ENCODE data around the gene PLA2G2D. TPM values are rescaled to one million over a fixed set of nuclear protein-coding genes. Genes with fewer than 3 reads are reported as not detected.

PLA2G2D gene
- total and polyA plus RNA-seq, 2 experiments from 2014 or later: not detected

DNA sequence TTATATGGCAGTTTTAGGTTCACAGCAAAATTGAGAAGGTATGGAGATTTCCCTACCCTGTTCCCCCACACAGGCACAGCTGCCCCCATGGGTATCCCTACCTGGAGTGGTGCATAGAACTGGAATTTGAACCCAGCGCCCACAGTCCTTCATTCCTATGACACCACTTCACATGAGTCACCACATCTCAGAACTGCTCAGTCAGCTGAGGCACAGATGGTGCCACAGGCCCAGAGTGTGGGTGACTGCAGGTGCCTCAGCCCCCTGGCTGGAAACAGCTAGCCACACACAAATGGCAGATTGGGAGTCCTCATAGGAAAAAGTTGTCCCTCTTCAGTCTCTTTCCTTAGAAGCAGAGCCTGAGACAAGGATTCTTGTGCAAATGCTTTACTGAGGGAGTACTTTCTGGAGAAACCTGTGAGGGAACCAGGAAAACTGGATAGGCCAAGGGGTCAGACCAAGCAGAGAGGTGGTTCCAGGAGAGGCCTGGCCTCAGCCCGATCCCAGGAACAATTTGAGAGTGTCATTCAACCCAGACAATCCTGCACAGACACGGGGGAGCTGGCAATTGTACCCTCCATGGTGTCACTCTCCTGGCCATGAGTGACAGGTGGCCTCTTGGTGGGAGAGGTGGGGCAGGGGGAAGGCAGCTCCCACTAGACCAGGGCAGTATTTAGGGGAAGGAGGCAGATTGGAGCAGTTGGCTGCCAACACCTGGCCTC, 6.9 kb downstream of the PLA2G2D start (continued):
- TF ChIP-seq, protein P1, sequence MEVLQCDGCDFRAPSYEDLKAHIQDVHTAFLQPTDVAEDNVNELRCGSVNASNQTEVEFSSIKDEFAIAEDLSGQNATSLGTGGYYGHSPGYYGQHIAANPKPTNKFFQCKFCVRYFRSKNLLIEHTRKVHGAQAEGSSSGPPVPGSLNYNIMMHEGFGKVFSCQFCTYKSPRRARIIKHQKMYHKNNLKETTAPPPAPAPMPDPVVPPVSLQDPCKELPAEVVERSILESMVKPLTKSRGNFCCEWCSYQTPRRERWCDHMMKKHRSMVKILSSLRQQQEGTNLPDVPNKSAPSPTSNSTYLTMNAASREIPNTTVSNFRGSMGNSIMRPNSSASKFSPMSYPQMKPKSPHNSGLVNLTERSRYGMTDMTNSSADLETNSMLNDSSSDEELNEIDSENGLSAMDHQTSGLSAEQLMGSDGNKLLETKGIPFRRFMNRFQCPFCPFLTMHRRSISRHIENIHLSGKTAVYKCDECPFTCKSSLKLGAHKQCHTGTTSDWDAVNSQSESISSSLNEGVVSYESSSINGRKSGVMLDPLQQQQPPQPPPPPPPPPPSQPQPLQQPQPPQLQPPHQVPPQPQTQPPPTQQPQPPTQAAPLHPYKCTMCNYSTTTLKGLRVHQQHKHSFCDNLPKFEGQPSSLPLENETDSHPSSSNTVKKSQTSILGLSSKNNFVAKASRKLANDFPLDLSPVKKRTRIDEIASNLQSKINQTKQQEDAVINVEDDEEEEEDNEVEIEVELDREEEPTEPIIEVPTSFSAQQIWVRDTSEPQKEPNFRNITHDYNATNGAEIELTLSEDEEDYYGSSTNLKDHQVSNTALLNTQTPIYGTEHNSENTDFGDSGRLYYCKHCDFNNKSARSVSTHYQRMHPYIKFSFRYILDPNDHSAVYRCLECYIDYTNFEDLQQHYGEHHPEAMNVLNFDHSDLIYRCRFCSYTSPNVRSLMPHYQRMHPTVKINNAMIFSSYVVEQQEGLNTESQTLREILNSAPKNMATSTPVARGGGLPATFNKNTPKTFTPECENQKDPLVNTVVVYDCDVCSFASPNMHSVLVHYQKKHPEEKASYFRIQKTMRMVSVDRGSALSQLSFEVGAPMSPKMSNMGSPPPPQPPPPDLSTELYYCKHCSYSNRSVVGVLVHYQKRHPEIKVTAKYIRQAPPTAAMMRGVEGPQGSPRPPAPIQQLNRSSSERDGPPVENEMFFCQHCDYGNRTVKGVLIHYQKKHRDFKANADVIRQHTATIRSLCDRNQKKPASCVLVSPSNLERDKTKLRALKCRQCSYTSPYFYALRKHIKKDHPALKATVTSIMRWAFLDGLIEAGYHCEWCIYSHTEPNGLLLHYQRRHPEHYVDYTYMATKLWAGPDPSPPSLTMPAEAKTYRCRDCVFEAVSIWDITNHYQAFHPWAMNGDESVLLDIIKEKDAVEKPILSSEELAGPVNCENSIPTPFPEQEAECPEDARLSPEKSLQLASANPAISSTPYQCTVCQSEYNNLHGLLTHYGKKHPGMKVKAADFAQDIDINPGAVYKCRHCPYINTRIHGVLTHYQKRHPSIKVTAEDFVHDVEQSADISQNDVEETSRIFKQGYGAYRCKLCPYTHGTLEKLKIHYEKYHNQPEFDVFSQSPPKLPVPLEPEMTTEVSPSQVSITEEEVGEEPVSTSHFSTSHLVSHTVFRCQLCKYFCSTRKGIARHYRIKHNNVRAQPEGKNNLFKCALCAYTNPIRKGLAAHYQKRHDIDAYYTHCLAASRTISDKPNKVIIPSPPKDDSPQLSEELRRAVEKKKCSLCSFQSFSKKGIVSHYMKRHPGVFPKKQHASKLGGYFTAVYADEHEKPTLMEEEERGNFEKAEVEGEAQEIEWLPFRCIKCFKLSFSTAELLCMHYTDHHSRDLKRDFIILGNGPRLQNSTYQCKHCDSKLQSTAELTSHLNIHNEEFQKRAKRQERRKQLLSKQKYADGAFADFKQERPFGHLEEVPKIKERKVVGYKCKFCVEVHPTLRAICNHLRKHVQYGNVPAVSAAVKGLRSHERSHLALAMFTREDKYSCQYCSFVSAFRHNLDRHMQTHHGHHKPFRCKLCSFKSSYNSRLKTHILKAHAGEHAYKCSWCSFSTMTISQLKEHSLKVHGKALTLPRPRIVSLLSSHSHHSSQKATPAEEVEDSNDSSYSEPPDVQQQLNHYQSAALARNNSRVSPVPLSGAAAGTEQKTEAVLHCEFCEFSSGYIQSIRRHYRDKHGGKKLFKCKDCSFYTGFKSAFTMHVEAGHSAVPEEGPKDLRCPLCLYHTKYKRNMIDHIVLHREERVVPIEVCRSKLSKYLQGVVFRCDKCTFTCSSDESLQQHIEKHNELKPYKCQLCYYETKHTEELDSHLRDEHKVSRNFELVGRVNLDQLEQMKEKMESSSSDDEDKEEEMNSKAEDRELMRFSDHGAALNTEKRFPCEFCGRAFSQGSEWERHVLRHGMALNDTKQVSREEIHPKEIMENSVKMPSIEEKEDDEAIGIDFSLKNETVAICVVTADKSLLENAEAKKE (CRISPR knock-in tag; IDR thresholded peaks at IDR 0.05): no peak
- TF ChIP-seq JUNB (IDR thresholded peaks at IDR 0.05; ENCODE audit: unreplicated experiment): no peak
- TF ChIP-seq, protein P2, sequence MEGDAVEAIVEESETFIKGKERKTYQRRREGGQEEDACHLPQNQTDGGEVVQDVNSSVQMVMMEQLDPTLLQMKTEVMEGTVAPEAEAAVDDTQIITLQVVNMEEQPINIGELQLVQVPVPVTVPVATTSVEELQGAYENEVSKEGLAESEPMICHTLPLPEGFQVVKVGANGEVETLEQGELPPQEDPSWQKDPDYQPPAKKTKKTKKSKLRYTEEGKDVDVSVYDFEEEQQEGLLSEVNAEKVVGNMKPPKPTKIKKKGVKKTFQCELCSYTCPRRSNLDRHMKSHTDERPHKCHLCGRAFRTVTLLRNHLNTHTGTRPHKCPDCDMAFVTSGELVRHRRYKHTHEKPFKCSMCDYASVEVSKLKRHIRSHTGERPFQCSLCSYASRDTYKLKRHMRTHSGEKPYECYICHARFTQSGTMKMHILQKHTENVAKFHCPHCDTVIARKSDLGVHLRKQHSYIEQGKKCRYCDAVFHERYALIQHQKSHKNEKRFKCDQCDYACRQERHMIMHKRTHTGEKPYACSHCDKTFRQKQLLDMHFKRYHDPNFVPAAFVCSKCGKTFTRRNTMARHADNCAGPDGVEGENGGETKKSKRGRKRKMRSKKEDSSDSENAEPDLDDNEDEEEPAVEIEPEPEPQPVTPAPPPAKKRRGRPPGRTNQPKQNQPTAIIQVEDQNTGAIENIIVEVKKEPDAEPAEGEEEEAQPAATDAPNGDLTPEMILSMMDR (conservative IDR thresholded peaks at IDR 0.05; ENCODE audit: low read depth in 2 of 2): no peak

DNA sequence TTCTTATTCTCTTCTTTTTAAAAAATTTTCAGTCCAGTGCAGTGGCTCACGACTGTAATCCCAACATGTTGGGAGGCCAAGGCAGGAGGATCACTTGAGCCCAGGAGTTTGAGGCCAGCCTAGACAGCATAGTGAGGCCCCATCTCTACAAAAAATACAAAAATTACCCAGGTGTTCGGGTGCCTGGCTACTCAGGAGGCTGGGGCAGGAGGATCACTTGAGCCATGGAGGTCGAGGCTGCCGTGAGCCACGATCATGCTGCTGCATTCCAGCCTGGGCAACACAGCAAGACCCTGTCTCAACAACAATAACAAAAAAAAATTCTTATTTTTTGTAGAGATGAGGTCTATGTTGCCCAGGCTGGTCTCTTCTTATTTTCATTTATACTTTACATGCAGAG, 7.9 kb downstream of the PLA2G2D start:
- H3K9me2 ChIP-seq (ENCODE audit: insufficient read depth): no peaks in the 10 kb centered on the region; the same call in 1 of the 2 replicates
- TF ChIP-seq, protein P3, sequence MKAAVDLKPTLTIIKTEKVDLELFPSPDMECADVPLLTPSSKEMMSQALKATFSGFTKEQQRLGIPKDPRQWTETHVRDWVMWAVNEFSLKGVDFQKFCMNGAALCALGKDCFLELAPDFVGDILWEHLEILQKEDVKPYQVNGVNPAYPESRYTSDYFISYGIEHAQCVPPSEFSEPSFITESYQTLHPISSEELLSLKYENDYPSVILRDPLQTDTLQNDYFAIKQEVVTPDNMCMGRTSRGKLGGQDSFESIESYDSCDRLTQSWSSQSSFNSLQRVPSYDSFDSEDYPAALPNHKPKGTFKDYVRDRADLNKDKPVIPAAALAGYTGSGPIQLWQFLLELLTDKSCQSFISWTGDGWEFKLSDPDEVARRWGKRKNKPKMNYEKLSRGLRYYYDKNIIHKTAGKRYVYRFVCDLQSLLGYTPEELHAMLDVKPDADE (IDR thresholded peaks at IDR 0.05): no peak
- no peak for TF ChIP-seq JUNB (IDR thresholded peaks at IDR 0.05; ENCODE audit: unreplicated experiment)
- TF ChIP-seq, protein P4, sequence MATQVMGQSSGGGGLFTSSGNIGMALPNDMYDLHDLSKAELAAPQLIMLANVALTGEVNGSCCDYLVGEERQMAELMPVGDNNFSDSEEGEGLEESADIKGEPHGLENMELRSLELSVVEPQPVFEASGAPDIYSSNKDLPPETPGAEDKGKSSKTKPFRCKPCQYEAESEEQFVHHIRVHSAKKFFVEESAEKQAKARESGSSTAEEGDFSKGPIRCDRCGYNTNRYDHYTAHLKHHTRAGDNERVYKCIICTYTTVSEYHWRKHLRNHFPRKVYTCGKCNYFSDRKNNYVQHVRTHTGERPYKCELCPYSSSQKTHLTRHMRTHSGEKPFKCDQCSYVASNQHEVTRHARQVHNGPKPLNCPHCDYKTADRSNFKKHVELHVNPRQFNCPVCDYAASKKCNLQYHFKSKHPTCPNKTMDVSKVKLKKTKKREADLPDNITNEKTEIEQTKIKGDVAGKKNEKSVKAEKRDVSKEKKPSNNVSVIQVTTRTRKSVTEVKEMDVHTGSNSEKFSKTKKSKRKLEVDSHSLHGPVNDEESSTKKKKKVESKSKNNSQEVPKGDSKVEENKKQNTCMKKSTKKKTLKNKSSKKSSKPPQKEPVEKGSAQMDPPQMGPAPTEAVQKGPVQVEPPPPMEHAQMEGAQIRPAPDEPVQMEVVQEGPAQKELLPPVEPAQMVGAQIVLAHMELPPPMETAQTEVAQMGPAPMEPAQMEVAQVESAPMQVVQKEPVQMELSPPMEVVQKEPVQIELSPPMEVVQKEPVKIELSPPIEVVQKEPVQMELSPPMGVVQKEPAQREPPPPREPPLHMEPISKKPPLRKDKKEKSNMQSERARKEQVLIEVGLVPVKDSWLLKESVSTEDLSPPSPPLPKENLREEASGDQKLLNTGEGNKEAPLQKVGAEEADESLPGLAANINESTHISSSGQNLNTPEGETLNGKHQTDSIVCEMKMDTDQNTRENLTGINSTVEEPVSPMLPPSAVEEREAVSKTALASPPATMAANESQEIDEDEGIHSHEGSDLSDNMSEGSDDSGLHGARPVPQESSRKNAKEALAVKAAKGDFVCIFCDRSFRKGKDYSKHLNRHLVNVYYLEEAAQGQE (IDR thresholded peaks at IDR 0.05; ENCODE audit: unreplicated experiment): no peak
- no peak for TF ChIP-seq EZH2 (IDR thresholded peaks at IDR 0.05; ENCODE audit: low read depth, unreplicated experiment)
- no peak for TF ChIP-seq ZNF114 (CRISPR knock-in tag; IDR thresholded peaks at IDR 0.05)
- no peak for TF ChIP-seq STAT1 (IDR thresholded peaks at IDR 0.05; ENCODE audit: unreplicated experiment)
- Mint-ChIP-seq H3K9me3 (peaks cover 5% of the 10 kb centered on the region; the same call in 1 of the 3 replicates), H3K4me3 (no peak overlapping the region), H3K36me3 (ENCODE audit: low read depth) (no peaks in the 10 kb centered on the region), H3K27me3 (ENCODE audit: insufficient read depth, low read depth, poor library complexity) (peaks cover 4% of the 10 kb centered on the region), H3K27ac (no peak overlapping the region), H3K4me1 (peaks cover 18% of the 10 kb centered on the region)
- no peaks in the 10 kb centered on the region for H4K20me1 ChIP-seq (replicated peaks; ENCODE audit: insufficient read depth)
- no peak for ATAC-seq
- no peak for DNase-seq (ENCODE audit: low spot score)
- no peak overlapping the region for H2AFZ ChIP-seq
- no peaks in the 10 kb centered on the region for H3K79me2 ChIP-seq (replicated peaks; ENCODE audit: insufficient read depth)
- no peaks in the 10 kb centered on the region for H3K4me1 ChIP-seq (ENCODE audit: insufficient read depth)
- no peak overlapping the region for H3K4me2 ChIP-seq
- no peak overlapping the region for H3K27ac ChIP-seq (ENCODE audit: low read depth)
- no peaks in the 10 kb centered on the region for H3K36me3 ChIP-seq (ENCODE audit: insufficient read depth)
- H3K4me3 ChIP-seq: no peak overlapping the region
- no peaks in the 10 kb centered on the region for H3F3A ChIP-seq (replicated peaks; ENCODE audit: low read depth)
- no peaks in the 10 kb centered on the region for H3K27me3 ChIP-seq (ENCODE audit: insufficient read depth)

Measured in GM23338 (cell line).